MM.1S (cell line): ENCODE results near the gene PDZD11.

ENCODE experiments used
- CTCF ChIP-seq: fragments of 300-600 bp; sonication (generic); IDR thresholded peaks from 2 replicates; pipeline ENCODE4 v1.5.1; 2016; ENCODE audit warnings: antibody characterized with exemption, low read length, mixed read lengths
- EZH2 ChIP-seq: fragments of 300-600 bp; sonication (generic); optimal IDR thresholded peaks from 2 replicates; pipeline ENCODE3; 2017; ENCODE audit warnings: low read depth, mild to moderate bottlenecking, antibody characterized with exemption, low read length, mixed read lengths

- no peak for TF ChIP-seq EZH2
- no peak for TF ChIP-seq CTCF
Observed at GRCh38 chrX:70281951-70282350, 7.8 kb downstream of the PDZD11 start, which contains the start of gene RAB41.
